NK-92 treated with Interleukin-12 subunit alpha and Interleukin-12 subunit beta, amount 100 ng/mL, for 24 hours (cell line): Measurements from ENCODE around the gene STOX2.

Source experiments
- DNase-seq: peaks from one replicate; lab custom pipeline; 2025; lab: John Stamatoyannopoulos, UW

STOX2 gene

GRCh38 chr4:183986291-183986970 is 81.3 kb downstream of the STOX2 start:
- no peak for DNase-seq

GRCh38 chr4:183986971-183987946 is 82.2 kb downstream of the STOX2 start:
- no peak for DNase-seq

GRCh38 chr4:183987987-183988392 is 82.9 kb downstream of the STOX2 start:
- no peak for DNase-seq

DNA sequence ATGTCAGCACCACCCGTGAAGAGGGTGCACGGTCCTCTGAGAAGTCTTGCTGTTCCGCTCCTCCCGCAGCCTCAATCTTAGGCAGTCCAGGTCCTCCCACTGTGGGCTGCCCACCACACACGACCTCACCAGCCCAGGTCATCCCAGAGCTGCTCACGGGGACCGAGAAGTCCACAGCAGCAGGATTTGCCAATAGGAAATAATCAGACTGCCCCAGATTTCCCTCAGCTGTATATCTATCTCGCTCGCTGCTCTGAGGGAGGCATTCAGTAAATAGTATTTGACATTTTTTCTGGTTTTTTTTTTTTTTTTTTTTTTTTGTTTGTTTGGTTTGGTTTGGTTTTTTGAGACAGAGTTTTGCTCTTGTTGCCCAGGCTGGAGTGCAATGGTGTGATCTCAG is 83.8 kb downstream of the STOX2 start:
- DNase-seq: no peak

DNA sequence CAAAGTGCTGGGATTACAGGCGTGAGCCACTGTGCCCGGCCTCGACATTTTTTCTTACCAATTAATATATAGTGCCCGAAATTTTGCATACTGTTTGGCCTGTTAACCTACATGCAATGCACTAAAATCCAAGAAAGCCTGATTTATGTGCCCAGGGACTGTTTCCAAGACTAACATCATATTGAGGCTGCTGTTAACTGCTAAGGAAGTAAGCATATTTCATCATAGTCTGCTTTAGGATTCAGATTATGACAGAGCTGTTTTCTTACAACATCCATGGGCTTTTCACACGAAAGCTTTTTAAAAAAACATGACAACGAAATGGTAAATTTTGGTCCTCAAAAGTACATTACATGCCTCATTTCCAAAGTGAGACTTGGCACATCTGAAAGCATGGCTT is 84.4 kb downstream of the STOX2 start:
- DNase-seq: no peak

GRCh38 chr4:183989931-183990330 is 84.8 kb downstream of the STOX2 start:
- DNase-seq: no peak

DNA sequence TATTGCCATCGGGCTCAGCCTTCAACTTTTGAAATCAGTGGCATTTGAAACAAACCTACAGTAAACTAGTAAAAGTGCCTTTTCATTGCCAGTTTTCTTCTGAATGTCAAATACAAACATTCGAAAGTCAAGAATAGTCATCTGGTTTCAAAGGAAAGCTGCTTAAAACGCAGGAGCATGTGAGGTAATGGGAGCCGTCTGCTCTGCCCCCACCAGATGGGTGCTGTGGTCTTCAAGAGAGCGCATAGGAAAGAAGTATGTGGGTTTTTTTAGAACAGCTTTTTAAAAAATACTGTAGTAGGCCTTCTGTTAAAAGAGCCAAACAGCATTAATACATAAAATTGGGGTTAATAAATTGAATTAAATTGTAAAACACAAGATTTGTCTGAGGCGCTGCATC is 88.6 kb downstream of the STOX2 start:
- no peak for DNase-seq

DNA sequence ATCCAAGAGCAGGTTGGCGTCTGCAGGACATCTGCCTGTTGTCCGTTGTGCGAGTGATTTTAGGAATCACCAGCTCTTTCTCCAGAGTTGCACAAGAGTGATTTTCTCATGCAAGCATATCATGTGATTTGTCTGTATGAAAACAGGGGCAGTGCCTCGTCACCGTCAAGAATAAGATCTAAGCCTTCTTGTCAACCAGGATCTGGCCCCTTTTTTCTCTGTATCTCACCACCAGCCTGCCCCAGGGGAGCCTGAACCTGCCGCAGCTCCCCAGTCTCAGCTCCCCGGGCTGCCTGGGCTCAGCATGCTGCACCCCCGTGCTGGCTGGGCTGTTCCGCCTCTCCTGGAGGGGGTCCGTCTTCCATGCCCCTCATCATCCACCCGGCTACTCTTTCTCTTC is 90.5 kb downstream of the STOX2 start:
- DNase-seq: no peak

GRCh38 chr4:183996868-183997267 is 91.8 kb downstream of the STOX2 start:
- no peak for DNase-seq

- DNase-seq: no peak
Observed at GRCh38 chr4:183999435-183999834, 94.3 kb downstream of the STOX2 start.

DNA sequence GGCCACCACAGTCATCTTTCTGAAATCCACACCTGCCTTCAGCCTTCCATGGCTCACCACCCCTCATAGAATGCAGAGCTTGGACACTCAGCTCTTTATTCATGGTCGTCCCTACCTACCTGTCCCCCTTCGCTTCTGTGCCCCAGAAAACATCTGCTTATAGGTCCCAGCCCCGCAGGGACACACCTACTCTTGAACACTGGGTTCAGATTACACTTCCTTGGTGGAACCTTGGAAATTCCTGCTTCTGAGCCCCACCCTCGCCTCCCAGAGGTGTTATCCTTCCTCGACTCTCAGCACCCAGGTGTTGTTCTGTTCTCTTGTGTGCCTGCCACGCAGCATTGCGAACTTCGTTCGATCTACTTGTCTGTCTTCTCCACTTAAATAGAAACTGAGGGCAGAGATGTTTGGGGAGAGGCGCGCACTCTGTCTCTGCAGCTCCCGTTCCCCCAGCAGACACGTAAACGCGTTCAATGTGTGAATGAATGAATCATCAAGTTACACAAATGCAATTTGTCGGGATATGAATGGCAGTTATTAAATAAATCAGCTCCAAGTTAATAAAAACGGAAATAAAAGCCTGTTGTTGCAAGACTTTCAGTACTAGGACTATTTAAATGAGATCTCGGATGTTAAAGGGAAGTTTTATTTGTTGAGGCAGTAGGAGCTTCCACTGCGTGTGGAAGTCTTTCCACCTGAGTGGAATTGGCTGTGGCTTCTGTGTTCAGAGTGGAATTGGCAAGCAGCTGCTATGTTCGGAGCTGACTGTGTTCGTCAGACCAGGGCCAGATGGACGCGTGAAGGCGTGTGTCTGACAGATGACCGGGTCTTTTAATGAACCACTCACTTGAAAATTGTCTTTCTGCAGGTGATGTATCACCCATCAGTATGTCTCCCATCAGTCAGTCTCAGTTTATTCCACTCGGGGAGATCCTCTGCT is 95.6 kb downstream of the STOX2 start:
- DNase-seq: no peak

GRCh38 chr4:184003433-184003832 is 98.3 kb downstream of the STOX2 start:
- DNase-seq: no peak

DNA sequence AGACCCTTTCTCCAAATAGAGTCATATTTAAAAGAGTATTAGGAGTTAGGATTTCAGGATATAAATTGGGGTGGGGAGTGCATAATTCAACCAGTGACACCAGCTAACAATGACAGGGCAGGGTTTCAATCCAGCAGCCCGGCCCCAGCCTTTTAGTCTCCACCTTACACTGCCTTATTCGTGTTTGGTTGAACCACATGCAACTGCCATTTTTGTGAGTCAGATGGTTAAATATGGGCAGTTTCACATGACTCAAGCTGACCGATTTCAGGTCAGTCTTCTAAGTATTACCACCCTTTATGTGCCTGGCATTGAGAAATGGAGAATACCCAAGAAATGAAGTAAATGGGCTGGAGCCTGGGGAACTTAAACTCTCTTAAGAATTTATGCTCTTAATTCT is 102.8 kb downstream of the STOX2 start:
- no peak for DNase-seq

- no peak for DNase-seq
Observed at GRCh38 chr4:184010696-184011095, 105.6 kb downstream of the STOX2 start.

GRCh38 chr4:184011826-184012380 is 106.8 kb downstream of the STOX2 start:
- DNase-seq: no peak

DNA sequence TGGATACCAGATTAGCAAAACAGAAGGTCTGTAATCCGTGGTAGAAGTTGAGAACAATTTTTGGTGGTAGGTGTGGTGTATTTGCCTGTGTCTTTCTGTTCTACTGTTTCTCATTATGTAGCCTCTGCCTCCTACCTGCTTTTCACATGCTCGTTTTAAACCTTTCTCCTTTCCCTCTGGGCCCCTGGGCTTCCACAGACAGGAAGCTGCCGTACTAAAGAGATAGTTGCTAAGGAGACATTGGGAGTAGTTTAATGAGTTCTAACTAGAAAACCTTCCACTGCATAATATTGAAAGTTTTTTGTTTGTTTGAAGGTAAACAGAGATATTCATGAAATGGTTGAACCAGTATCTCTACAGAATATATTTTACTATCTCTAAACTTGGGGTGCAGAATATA is 107.8 kb downstream of the STOX2 start:
- no peak for DNase-seq

DNA sequence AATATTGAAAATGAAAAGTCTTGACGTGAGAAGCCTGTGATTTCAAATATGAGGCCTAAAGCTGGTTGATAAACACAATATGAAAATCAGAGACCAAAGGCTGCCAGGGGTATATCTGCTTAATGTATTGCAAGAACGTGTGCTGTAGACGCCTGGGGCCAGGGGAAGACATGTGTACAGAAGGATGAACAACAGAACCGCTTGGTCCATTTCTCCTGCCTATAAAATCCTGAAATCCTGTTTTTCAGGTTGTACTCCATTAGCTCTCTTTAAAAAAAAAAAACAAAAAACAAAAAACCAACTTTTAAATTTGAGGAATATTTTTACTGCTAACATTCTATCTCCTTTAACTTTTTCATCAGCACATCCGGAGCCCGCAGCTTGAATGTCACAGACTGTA is 109.2 kb downstream of the STOX2 start:
- DNase-seq: no peak

DNA sequence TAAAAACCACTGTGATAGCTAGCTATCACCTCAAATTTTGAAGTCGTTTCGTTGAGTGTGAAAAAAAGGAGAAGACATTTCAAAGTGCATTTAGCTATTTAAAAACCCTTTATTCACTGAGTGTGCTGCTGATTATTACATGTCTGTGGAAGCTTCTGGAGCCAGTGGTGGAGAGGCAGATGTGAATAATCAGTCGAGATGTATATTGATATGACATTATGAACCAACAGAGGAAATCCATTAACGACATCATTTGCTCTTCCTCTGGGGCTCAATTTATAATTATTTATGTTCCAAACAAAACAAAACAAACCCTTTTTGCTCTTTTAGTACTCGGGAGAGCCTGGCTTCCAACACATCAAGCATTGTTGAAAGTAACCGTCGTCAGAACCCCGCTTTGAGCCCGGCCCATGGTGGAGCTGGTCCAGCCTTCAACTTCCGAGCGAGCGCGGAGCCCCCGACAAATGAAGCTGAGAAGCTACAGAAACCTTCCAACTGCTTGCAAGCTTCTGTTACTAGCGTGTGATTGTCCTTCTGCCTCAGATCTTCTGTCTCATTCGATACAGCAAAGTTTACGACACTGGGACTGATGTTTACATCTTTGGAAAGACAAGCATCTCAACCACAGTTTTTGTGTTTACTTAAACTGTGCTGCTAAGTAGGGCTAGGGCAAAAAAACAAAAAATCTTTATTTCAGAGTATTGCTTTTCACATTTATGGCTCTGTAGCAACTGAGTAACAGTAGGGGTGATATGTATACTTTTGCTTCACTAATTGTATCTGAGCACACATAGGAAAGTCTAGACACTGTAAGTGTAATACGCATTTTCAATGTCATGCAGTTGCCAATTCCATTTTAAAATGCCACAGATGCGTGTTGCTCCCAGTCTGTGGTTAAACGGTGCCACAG is 111.9 kb downstream of the STOX2 start:
- no peak for DNase-seq

DNA sequence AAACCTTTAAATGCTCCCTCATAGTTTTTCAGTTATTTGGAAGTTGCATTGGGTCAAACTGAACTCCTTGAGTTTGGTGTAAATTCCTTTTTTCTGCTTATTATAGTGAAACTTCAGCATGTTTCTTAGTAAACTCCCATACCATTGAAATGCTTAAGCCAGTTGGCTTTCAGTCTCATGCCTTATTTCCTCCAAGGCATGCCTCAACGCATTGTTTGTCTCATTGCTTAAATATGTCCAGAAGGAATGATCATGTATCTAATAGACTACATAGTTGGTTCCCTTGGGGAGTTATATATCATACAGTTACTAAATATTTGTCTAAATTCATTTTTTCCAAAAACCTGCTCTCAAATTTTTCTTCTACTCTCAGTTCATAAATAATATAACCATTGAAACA is 114.0 kb downstream of the STOX2 start:
- DNase-seq: no peak

DNA sequence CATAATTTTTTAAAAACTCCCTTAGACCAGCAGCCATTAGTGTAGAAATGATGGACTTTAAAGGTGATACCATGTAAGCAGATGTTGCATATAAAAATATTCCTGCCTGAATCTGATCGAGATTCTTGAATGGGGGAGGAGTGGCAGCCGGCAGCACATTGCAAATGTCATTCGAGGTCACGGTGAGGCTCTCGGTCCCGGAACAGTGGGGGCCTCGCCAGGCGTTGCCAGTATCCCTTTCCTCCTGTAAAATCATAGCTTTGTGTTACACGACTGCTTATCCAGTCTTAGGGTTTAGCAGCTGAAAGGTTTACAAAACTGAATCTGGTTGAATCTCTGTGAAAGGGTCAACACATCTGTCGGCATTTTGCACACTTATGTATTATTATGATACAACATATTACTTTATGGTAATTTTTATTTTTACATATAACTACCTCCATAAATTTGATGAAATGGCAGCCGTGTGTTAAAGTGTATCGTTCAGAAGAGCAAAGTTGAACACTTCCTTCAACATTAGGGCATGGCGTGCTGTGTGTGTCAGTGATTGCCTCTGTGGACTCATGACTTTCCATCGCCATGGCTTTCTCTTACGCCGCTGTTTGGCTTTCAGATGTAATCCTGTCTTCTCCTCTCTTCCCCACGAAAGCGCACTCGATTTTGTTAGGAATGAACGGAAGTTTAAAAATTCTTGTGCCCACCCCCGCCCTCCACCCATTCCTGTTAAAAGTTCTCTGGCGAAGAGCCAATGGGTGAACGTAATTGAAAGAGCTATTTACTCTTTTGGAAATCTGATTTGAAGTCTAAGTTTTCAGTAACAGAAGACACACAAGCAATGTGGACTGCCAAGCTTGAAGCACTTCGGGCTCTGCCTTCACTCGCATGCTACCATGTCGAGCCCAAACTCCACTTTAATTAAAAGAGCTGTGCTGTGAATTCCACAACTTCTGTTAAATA is 114.8 kb downstream of the STOX2 start:
- DNase-seq: no peak
